K562 (cell line): ENCODE measurements around the gene LAMB1. TPM values are rescaled to one million over a fixed set of nuclear protein-coding genes. Genes with fewer than 3 reads are reported as not detected.
A peak's percentile ranks its signal among the peaks of the same experiment; 100 is the strongest.

ENCODE experiments used
- ATAC-seq: fragments of 200-7000 bp; cut with Tn5 transposase; 3 replicates; pipeline ENCODE4 v1.9.1; 2020; ENCODE audit warnings: moderate library complexity
- BruUV-seq: library from RNA; stranded (reverse); fragments of 400-500 nt; replicated peaks from 2 replicates; lab custom pipeline; 2021; lab: Mats Ljungman, UMichigan
- CTCF ChIA-PET: fragments of 300-600 bp; formaldehyde crosslinking; extraction: SDS; loops from one replicate; lab custom pipeline; 2021; ENCODE audit warnings: low intra/inter-chr PET ratio; lab: Yijun Ruan, JAX
- POLR2A ChIA-PET: fragments of 300-600, 350-650 bp; sonication (Branson Sonifier 250); formaldehyde crosslinking; extraction: SDS; loops from one replicate; lab custom pipeline; 2021; ENCODE audit warnings: antibody characterized with exemption, inconsistent platforms; lab: Yijun Ruan, JAX
- DNase-seq, 4 experiments: peaks; one replicate each; pipeline versions ENCODE4 v3.0.0 to v3.0.0-alpha.2; 2011 to 2018; ENCODE audit warnings: low spot score in 3 of 4, mixed read lengths in 3 of 4; ENCODE audit errors: extremely low read depth in 1 of 4
- FAIRE-seq: peaks from 2 replicates; lab custom pipeline; 2011; peaks lifted over from hg19 to GRCh38; lab: Jason Lieb, UNC
- H2AFZ ChIP-seq: 2 replicates; pipeline ENCODE4 v1.6.0; 2011; ENCODE audit warnings: low read depth, low read length, control low read depth, inconsistent platforms
- H3K27ac ChIP-seq: fragments of 200-600 bp; 3 replicates; pipeline ENCODE4 v1.8.0; 2011; ENCODE audit warnings: low read depth, mild to moderate bottlenecking, control low read depth, inconsistent platforms, low read length, moderate library complexity, mixed read lengths; ENCODE audit errors: extremely low read depth
- H3K27me3 ChIP-seq, 2 experiments: fragments of 300-600 bp in 1 of 2; 2 replicates in 1 of 2; 3 replicates in 1 of 2; pipeline versions ENCODE4 v1.6.0 to v1.8.0; 2011; ENCODE audit warnings: inconsistent platforms in 2 of 2, low read length in 2 of 2, mild to moderate bottlenecking in 1 of 2, mixed read lengths in 1 of 2, moderate library complexity in 1 of 2; ENCODE audit not compliant: control insufficient read depth in 2 of 2, insufficient read depth in 2 of 2
- H3K36me3 ChIP-seq: fragments of 300-600 bp; 3 replicates; pipeline ENCODE4 v1.8.0; 2011; ENCODE audit warnings: mild to moderate bottlenecking, low read length, inconsistent platforms; ENCODE audit not compliant: control insufficient read depth, insufficient read depth
- H3K4me1 ChIP-seq, 2 experiments: fragments of 200-600 bp in 1 of 2; replicated peaks in 1 of 2; 2 replicates in 1 of 2; 3 replicates in 1 of 2; pipeline versions ENCODE4 v1.5.1 to v1.8.0; 2011; ENCODE audit warnings: inconsistent platforms in 2 of 2, low read length in 2 of 2, mild to moderate bottlenecking in 1 of 2, mixed read lengths in 1 of 2, moderate library complexity in 1 of 2; ENCODE audit not compliant: control insufficient read depth in 2 of 2, insufficient read depth in 2 of 2
- H3K4me2 ChIP-seq: 2 replicates; pipeline ENCODE4 v1.6.1; 2011; ENCODE audit warnings: low read length, control low read depth, inconsistent platforms, mixed read lengths; ENCODE audit not compliant: insufficient read depth
- H3K4me3 ChIP-seq: fragments of 200-600 bp; sonication (generic), shearing (Covaris generic); 2 replicates; pipeline ENCODE4 v1.5.1; 2016; ENCODE audit warnings: control low read depth, inconsistent platforms
- H3K79me2 ChIP-seq: fragments of 200-600 bp; 3 replicates; pipeline ENCODE4 v1.8.0; 2011; ENCODE audit warnings: low read length, inconsistent platforms; ENCODE audit not compliant: control insufficient read depth, insufficient read depth
- H3K9ac ChIP-seq, 2 experiments: 2 replicates each; pipeline versions ENCODE4 v1.6.0 to v1.6.1; 2011; ENCODE audit warnings: low read depth in 2 of 2, low read length in 2 of 2, control low read depth in 1 of 2, inconsistent platforms in 1 of 2, mild to moderate bottlenecking in 1 of 2, mixed read lengths in 1 of 2; ENCODE audit not compliant: insufficient read depth in 1 of 2
- H3K9me1 ChIP-seq: one replicate; pipeline ENCODE4 v1.6.0; 2011; ENCODE audit warnings: inconsistent platforms, mild to moderate bottlenecking, low read length, moderate library complexity; ENCODE audit not compliant: control insufficient read depth, insufficient read depth
- H3K9me3 ChIP-seq: replicated peaks from 2 replicates; pipeline ENCODE4 v1.5.1; 2011; ENCODE audit warnings: low read depth, low read length, inconsistent platforms; ENCODE audit not compliant: control insufficient read depth, insufficient read depth
- H4K20me1 ChIP-seq: replicated peaks from 2 replicates; pipeline ENCODE4 v1.6.1; 2011; ENCODE audit warnings: low read length, inconsistent platforms, mixed read lengths; ENCODE audit not compliant: control insufficient read depth, insufficient read depth
- ADNP ChIP-seq: fragments of 200-800 bp; sonication (Bioruptor generic); IDR thresholded peaks from 2 replicates; pipeline ENCODE4 v1.6.1; 2016; ENCODE audit warnings: missing genetic modification characterization, missing compliant biosample characterization
- CHD4 ChIP-seq: fragments of 200-600 bp; sonication (generic); IDR thresholded peaks from 3 replicates; pipeline ENCODE4 v1.6.1; 2012; ENCODE audit warnings: low read depth, mild to moderate bottlenecking, mixed read lengths, low read length, inconsistent platforms; ENCODE audit not compliant: insufficient read depth, insufficient replicate concordance, poor library complexity, severe bottlenecking
- GATAD2B ChIP-seq: fragments of 450-650 bp; IDR thresholded peaks from 2 replicates; pipeline ENCODE4 v1.6.1; 2017; ENCODE audit warnings: mild to moderate bottlenecking, borderline replicate concordance
- HDAC2 ChIP-seq: fragments of 450-650 bp; IDR thresholded peaks from 2 replicates; pipeline ENCODE4 v1.6.1; 2016; ENCODE audit warnings: mild to moderate bottlenecking
- ILF3 ChIP-seq: fragments of 450-650 bp; IDR thresholded peaks from 2 replicates; pipeline ENCODE4 v1.6.1; 2018; ENCODE audit warnings: antibody characterized with exemption, mild to moderate bottlenecking, moderate library complexity, borderline replicate concordance
- KDM1A ChIP-seq, 2 experiments: fragments of 450-650 bp; IDR thresholded peaks; 2 replicates each; pipeline ENCODE4 v1.6.1; 2016; ENCODE audit warnings: mild to moderate bottlenecking in 2 of 2
- MIER1 ChIP-seq: fragments of 450-650 bp; IDR thresholded peaks from 2 replicates; pipeline ENCODE4 v1.6.1; 2016; ENCODE audit warnings: antibody characterized with exemption, mild to moderate bottlenecking, low read depth
- NR2C1 ChIP-seq, 2 experiments: fragments of 450-650 bp; IDR thresholded peaks; 2 replicates each; pipeline ENCODE4 v1.6.1; 2017; ENCODE audit warnings: mild to moderate bottlenecking in 2 of 2, antibody characterized with exemption in 1 of 2, inconsistent platforms in 1 of 2, missing compliant biosample characterization in 1 of 2, missing genetic modification characterization in 1 of 2
- PHF8 ChIP-seq: fragments of 200-600 bp; sonication (generic); IDR thresholded peaks from 2 replicates; pipeline ENCODE4 v1.6.1; 2012; ENCODE audit warnings: mixed run types, mild to moderate bottlenecking, inconsistent platforms, low read length, moderate library complexity, borderline replicate concordance
- RBFOX2 ChIP-seq: fragments of 200-400 bp; formaldehyde crosslinking; IDR thresholded peaks from 2 replicates; pipeline ENCODE4 v1.6.1; 2017; ENCODE audit warnings: low read depth, mild to moderate bottlenecking, low read length, moderate library complexity
- RBM25 ChIP-seq: fragments of 200-400 bp; formaldehyde crosslinking; IDR thresholded peaks from 2 replicates; pipeline ENCODE4 v1.6.1; 2018; ENCODE audit warnings: low read length, low read depth, moderate library complexity; ENCODE audit not compliant: severe bottlenecking
- ZNF263 ChIP-seq: sonication (generic); formaldehyde crosslinking; IDR thresholded peaks from 2 replicates; pipeline ENCODE4 v1.8.0; 2022; ENCODE audit warnings: mild to moderate bottlenecking, missing genetic modification reagents, borderline replicate concordance
- ZNF586 ChIP-seq: fragments of 450-650 bp; formaldehyde crosslinking; conservative IDR thresholded peaks from 2 replicates; pipeline ENCODE4 v1.4.0; 2020; ENCODE audit warnings: mild to moderate bottlenecking, moderate library complexity
- WGBS: fragments of 100-300 bp; shearing (Covaris generic); methylation state at CpG from one replicate; pipeline ENCODE4 v1.1.6; 2016; ENCODE audit warnings: low coverage, mixed read lengths; ENCODE audit not compliant: insufficient coverage; ENCODE audit errors: missing lambda C conversion rate; 5-methylcytosine and 5-hydroxymethylcytosine counted together
- in situ Hi-C: fragments of 300-500 bp; cut with MboI; formaldehyde crosslinking; loops from 4 replicates; pipeline ENCODE4 v1.15.0; 2018; ENCODE audit warnings: inconsistent platforms, mixed read lengths
- intact Hi-C: fragments of 100-400 bp; cut with micrococcal nuclease; formaldehyde crosslinking; loops from 2 replicates; pipeline ENCODE4 v1.14.2; 2022
- polyA plus RNA-seq, 8 experiments: library from polyadenylated mRNA; depleted of rRNA in 4 of 8; stranded (reverse) in 5 of 8; unstranded in 3 of 8; fragments of >200 nt; fragmentation: Nextera tagmentation in 2 of 8; fragmentation: Illumina TruSeq in 1 of 8; extraction: Ambion mirVana in 2 of 8; extraction: Trizol in 1 of 8; gene quantifications; 2 replicates each; pipeline versions ENCODE4 v1.2.1 to v1.2.3, GENCODE V29; 2011 to 2014; ENCODE audit warnings: inconsistent platforms in 1 of 8, missing spikeins in 1 of 8
- total RNA-seq, 7 experiments: library from RNA; depleted of rRNA in 6 of 7; stranded (reverse); fragments of >200 nt in 6 of 7; fragmentation: Illumina TruSeq in 2 of 7; extraction: Trizol in 2 of 7; gene quantifications; 2 replicates each; pipeline versions ENCODE4 v1.2.1 to v1.2.3, GENCODE V29; 2011 to 2021; ENCODE audit warnings: low replicate concordance in 1 of 7

LAMB1 gene
- total and polyA plus RNA-seq, 9 of the 15 experiments (the other 6 are each of a cell fraction or from before 2014, with no cell fraction given): 6.0 to 17.7 (median 12.3) TPM

- TF ChIP-seq MIER1: no peak
Measured at GRCh38 chr7:107907790-107908189, 95.2 kb downstream of the LAMB1 start (continued).

DNA sequence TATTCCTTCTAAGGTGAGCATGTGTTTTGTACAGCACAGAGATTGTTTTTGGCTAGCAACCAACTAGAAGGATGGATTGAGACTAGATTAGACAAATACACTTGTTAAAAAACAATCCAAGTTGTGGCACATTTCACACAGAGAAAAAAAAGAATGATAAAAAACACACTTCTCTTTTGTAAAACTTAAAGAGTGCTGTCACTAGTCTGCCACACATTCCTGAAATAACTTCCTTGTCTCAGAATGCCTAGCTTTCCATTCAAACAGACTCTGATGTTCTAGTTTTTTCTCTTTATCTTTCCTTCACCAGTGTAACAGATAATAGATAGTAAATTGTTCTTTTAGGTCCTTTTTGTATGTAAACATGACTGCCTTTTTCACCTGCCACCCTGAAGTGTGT, 100.6 kb downstream of the LAMB1 start:
- FAIRE-seq (no peak), DNase-seq (no peak), ATAC-seq (no peak)
- Histone ChIP-seq H3K79me2 (peaks cover 51% of the 10 kb centered on the region), H3K9me1 (no peaks in the 10 kb centered on the region), H2AFZ (no peak overlapping the region), H3K9ac (no peak overlapping the region), H3K27me3 (no peaks in the 10 kb centered on the region), H3K36me3 (peaks cover 85% of the 10 kb centered on the region), H4K20me1 (peaks cover 3% of the 10 kb centered on the region; the same call in 1 of the 2 replicates), H3K4me2 (no peak overlapping the region), H3K4me1 (no peaks in the 10 kb centered on the region; a peak in 2 of 5 replicates), H3K4me3 (no peak overlapping the region), H3K27ac (no peak overlapping the region), H3K9me3 (no peaks in the 10 kb centered on the region)
- intact Hi-C loops (no loop called here), in situ Hi-C loops (no loop called here)
- POLR2A ChIA-PET: interaction anchor here (1.0 to 1.5 kb wide), 2 partner anchors 9 to 10 kb away, joined by 3 to 4 read pairs; no protein-coding TSS in a partner anchor
- TF ChIP-seq RBFOX2 (0 out of 2 replicates have a peak, but pooled peaks have one; percentile 12), PHF8 (no peak)
- no TSS peak for BruUV-seq
- CTCF ChIA-PET: no interaction called here

DNA sequence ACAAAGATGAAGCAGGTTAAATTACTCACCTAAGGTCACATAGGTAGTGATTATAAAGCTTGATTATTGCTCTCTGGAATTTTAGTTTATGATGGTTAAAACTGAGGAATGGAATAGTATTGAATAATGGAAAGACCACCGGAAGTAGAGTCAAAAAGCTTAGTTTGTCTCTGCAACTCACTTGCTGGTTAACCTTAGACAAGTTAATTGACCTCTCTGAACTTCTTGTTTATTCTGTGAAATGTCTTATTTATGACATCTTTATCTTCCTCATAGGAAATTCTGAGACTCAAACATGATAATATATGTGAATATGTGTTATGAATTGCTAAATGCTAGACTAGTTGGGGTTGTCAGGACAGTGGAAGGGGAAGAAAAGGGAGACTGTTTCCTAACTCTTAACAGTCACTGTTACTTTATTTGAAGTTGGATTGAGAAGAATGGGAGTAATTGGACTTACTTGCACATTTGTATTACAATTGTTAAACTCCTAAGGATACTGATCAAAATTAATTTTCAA, 102.4 kb downstream of the LAMB1 start:
- no peak overlapping the region for H3K4me2 ChIP-seq
- no peak for DNase-seq
- BruUV-seq: no TSS peak
- no peak overlapping the region for H3K9ac ChIP-seq
- no peak for ATAC-seq
- H4K20me1 ChIP-seq: peaks cover 7% of the 10 kb centered on the region; the same call in 1 of the 2 replicates
- ChIA-PET POLR2A (interaction anchor here (0.7 to 1.5 kb wide), 2 partner anchors 9 to 10 kb away, joined by 4 to 5 read pairs; partner anchors contain the start of gene DLD), CTCF (no interaction called here)
- no peaks in the 10 kb centered on the region; a peak in 2 of 5 replicates for H3K4me1 ChIP-seq
- 81% methylated on average over 1 of the region's 1 CpG for WGBS
- FAIRE-seq: no peak
- H3K27me3 ChIP-seq: no peaks in the 10 kb centered on the region
- H2AFZ ChIP-seq: no peak overlapping the region
- H3K36me3 ChIP-seq: peaks cover 83% of the 10 kb centered on the region
- in situ Hi-C loops: no loop called here
- H3K27ac ChIP-seq: no peak overlapping the region
- H3K9me3 ChIP-seq: no peaks in the 10 kb centered on the region
- no peak overlapping the region for H3K4me3 ChIP-seq
- intact Hi-C loops: no loop called here
- H3K9me1 ChIP-seq: no peaks in the 10 kb centered on the region
- peaks cover 68% of the 10 kb centered on the region for H3K79me2 ChIP-seq
- TF ChIP-seq ZNF586: no peak
- TF ChIP-seq ILF3: 0 out of 2 replicates have a peak, but pooled peaks have one; percentile 38
- TF ChIP-seq GATAD2B: 0 out of 2 replicates have a peak, but pooled peaks have one; percentile 9
- peak; percentile 99 for TF ChIP-seq RBM25
- no peak for TF ChIP-seq NR2C1 (IDR thresholded peaks at IDR 0.05)
- no peak for TF ChIP-seq NR2C1 (tag; IDR thresholded peaks at IDR 0.05)
- 0 out of 2 replicates have a peak, but pooled peaks have one; percentile 63 for TF ChIP-seq HDAC2
- no peak for TF ChIP-seq ZNF263
- peak; percentile 72 for TF ChIP-seq CHD4
- peak; percentile 92 for TF ChIP-seq ADNP (tag)
- TF ChIP-seq KDM1A (IDR thresholded peaks at IDR 0.05): peak; percentile 78 to 87
